Choroid plexus epithelial cell (primary cell): ENCODE data around the gene MSLN.

Experiments
- DNase-seq: peaks from one replicate; pipeline ENCODE4 v3.0.0-alpha.2; 2010; ENCODE audit warnings: low read depth
- H3K4me3 ChIP-seq: 2 replicates; pipeline ENCODE4 v1.5.1; 2011; ENCODE audit warnings: low read depth, mild to moderate bottlenecking, control low read depth, low read length, moderate library complexity
- TF ChIP-seq, protein P1 (sequence below): conservative IDR thresholded peaks from 2 replicates; pipeline ENCODE4 v1.5.1; 2011; ENCODE audit warnings: low read depth, mild to moderate bottlenecking, control low read depth, inconsistent platforms, low read length, moderate library complexity

MSLN gene

DNA sequence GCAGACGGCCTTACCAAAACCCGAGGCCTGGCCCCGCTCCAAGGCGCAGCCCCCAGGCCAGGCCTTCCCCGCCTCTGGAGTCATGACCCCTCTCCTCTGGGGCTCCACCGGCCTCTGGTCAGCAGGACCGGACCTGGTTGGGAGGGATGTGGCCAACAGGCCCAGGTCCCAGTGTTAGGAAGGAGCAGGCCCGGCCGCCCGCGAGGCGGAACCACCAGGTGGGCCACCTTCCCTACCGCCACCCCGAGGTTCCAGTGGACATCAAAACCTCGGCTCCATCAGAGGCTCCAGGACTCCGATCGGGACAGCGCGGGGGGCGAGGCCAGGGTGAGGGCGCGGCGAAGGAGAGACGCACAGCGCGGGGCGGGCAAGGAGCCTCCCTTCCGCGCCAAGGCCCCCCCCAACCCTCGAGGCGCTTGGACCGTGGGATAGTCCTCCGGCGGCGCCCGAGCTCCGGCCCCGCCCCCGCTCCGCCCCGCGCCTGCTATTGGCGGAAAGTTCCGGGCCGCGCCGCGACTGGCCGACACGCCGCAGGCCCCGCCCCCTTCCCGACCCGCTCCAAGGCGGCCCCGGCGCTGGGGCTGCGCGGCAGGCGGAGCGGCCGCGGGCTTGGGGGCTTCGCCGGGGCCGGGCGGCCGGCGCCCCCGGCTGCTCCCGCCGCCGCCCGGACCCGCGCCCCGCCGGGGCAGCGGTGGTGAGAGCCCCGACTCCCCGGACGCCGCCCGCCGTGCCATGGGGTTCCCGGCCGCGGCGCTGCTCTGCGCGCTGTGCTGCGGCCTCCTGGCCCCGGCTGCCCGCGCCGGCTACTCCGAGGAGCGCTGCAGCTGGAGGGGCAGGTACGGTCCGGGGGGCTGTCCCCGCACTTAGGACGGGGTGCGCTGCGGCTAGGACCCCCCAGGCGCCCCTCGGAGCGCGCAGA lies 45.7 kb upstream of the MSLN start, which contains the start of gene METRN:
Gene METRN, plus strand, starts transcription at position 561 of the 919 bp plus-strand sequence. Its CDS starts 172 bp downstream, at position 733.
- TF ChIP-seq, protein P1, sequence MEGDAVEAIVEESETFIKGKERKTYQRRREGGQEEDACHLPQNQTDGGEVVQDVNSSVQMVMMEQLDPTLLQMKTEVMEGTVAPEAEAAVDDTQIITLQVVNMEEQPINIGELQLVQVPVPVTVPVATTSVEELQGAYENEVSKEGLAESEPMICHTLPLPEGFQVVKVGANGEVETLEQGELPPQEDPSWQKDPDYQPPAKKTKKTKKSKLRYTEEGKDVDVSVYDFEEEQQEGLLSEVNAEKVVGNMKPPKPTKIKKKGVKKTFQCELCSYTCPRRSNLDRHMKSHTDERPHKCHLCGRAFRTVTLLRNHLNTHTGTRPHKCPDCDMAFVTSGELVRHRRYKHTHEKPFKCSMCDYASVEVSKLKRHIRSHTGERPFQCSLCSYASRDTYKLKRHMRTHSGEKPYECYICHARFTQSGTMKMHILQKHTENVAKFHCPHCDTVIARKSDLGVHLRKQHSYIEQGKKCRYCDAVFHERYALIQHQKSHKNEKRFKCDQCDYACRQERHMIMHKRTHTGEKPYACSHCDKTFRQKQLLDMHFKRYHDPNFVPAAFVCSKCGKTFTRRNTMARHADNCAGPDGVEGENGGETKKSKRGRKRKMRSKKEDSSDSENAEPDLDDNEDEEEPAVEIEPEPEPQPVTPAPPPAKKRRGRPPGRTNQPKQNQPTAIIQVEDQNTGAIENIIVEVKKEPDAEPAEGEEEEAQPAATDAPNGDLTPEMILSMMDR = no peak
- peak; percentile 88 for DNase-seq
- peak within 1 kb of the TSS; percentile 63 for H3K4me3 ChIP-seq

DNA sequence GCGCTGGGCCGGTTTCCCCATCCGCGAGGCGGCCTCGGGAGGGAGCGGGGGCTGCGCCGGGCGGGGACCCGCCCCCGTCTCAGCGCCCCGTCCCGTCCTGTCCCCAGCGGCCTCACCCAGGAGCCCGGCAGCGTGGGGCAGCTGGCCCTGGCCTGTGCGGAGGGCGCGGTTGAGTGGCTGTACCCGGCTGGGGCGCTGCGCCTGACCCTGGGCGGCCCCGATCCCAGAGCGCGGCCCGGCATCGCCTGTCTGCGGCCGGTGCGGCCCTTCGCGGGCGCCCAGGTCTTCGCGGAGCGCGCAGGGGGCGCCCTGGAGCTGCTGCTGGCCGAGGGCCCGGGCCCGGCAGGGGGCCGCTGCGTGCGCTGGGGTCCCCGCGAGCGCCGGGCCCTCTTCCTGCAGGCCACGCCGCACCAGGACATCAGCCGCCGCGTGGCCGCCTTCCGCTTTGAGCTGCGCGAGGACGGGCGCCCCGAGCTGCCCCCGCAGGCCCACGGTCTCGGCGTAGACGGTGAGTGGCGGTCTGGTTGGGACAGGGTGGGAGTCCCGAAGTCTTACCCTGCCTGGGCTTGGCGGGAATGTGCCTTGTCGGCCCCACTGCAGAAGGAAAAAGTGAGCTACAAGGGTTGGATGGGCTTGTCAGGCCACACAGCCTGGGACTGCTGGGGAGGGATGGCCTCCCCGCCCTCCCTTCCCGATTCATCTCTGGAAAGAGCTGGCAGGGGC lies 44.9 kb upstream of the MSLN start:
- DNase-seq = peak; percentile 39
- H3K4me3 ChIP-seq = peak overlapping the region; percentile 63
- TF ChIP-seq, protein P1 = no peak

DNA sequence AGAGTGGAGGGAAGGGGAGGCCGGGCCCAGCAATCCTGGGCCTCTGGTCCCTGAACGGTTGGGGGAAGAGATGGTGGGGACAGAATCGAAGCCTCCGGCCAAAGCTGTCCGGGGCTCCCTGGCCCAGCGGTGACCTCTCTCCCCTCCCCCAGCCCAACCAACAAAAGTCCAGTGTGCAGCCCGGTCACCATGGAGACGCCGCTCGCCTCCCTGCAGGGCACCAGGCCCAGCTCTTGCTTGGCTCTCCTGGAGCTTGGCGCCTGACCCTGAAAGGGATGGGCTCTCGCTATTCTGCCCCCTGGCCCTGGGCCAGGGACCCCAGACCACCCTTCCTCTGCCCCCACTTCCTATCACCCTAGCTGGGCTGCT lies 44.4 kb upstream of the MSLN start:
- peak overlapping the region; percentile 63 for H3K4me3 ChIP-seq
- TF ChIP-seq, protein P1 = no peak
- peak; percentile 68 for DNase-seq

DNA sequence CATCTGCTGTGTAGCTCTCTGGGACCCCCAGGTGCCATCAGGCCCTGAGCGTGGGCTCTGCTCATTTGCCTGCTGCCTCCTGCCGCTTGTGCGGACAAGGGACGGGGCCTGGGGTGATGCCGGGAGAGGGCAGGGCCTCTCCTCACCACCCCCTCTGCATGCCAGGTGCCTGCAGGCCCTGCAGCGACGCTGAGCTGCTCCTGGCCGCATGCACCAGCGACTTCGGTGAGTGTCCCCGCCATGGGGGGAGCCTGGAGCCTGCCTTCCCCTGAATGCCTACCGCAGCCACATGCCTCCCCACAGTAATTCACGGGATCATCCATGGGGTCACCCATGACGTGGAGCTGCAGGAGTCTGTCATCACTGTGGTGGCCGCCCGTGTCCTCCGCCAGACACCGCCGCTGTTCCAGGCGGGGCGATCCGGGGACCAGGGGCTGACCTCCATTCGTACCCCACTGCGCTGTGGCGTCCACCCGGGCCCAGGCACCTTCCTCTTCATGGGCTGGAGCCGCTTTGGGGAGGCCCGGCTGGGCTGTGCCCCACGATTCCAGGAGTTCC lies 43.7 kb upstream of the MSLN start:
- TF ChIP-seq, protein P1 = no peak
- DNase-seq = no peak
- H3K4me3 ChIP-seq = no peak overlapping the region

GRCh38 chr16:717450-718245 lies 42.9 kb upstream of the MSLN start:
- no peak for DNase-seq
- H3K4me3 ChIP-seq = no peak overlapping the region
- TF ChIP-seq, protein P1 = no peak

GRCh38 chr16:718389-718788 lies 42.1 kb upstream of the MSLN start:
- no peak overlapping the region for H3K4me3 ChIP-seq
- no peak for DNase-seq

More at GRCh38 chr16:718389-718788, 42.1 kb upstream of the MSLN start:
- TF ChIP-seq, protein P1 = no peak
